ENCODE measurements around the gene MELK. TPM values are rescaled to one million over a fixed set of nuclear protein-coding genes. Genes with fewer than 3 reads are reported as not detected.

Gene MELK
- total and polyA plus RNA-seq, 2 of the 13 experiments (the other 11 are each of a cell fraction or from before 2014, with no cell fraction given), result 16.7 to 50.4 TPM

DNA sequence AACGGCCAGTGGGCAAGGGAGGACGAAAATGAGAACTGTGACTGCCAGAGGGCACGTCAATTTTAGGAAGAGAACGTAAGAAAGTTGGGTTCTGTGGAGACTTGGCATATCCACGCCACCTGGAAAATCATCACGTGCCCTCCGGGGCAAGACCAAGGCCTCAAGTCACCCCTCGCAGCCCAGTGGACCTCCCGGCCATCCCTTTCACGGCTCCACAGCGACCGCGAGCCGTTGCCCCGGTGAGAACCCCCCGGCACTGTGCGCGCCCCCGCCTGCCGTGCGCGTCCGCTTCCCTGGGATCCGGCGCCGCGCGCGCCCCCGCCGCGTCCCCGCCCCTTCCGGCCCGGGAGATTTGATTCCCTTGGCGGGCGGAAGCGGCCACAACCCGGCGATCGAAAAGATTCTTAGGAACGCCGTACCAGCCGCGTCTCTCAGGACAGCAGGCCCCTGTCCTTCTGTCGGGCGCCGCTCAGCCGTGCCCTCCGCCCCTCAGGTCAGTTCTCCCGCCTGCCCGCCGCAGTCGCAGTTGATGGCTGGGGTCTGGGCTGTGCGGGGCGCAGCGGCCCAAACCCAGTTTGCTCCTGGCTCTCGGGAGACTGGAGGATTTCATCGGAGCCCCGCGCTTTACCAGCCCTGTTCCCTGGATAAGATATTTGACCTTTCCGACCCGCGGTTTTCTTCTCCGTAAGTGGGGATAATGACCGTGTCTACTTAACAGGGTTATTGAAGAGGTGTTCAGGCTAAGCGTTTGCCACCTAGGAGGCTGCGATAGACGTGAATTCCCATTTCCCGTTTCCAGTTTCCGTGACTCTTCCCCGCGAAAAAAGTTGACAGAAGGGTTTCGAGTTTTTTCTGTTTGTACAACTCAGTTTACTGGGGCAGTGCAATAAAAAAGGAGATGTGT, at the start of gene MELK (continued):
- 0 out of 2 replicates have a peak, but pooled peaks have one; percentile 74 for TF ChIP-seq ZNF704 (CRISPR knock-in tag; IDR thresholded peaks at IDR 0.05; ENCODE audit: borderline replicate concordance)
- TF ChIP-seq HNF4G (IDR thresholded peaks at IDR 0.05; ENCODE audit: borderline replicate concordance, low read depth, low read length), result no peak
- TF ChIP-seq HNF4G (CRISPR knock-in tag; IDR thresholded peaks at IDR 0.05; ENCODE audit: borderline replicate concordance, low read depth), result no peak
- no peak for TF ChIP-seq ZNF180 (CRISPR knock-in tag; IDR thresholded peaks at IDR 0.05; ENCODE audit: borderline replicate concordance, low read depth)
- no peak for TF ChIP-seq NR2F2 (IDR thresholded peaks at IDR 0.05; ENCODE audit: borderline replicate concordance, low read depth)
- TF ChIP-seq ZBTB20 (CRISPR knock-in tag; IDR thresholded peaks at IDR 0.05; ENCODE audit: borderline replicate concordance, low read depth), result no peak
- TF ChIP-seq JUNB (CRISPR knock-in tag; IDR thresholded peaks at IDR 0.05; ENCODE audit: borderline replicate concordance), result no peak
- TF ChIP-seq ZNF607 (CRISPR knock-in tag; IDR thresholded peaks at IDR 0.05; ENCODE audit: borderline replicate concordance), result no peak
- no peak for TF ChIP-seq SETDB1 (CRISPR knock-in tag; IDR thresholded peaks at IDR 0.05; ENCODE audit: borderline replicate concordance)
- no peak for TF ChIP-seq ARID3A (IDR thresholded peaks at IDR 0.05; ENCODE audit: low read depth, low read length)
- TF ChIP-seq SP1 (IDR thresholded peaks at IDR 0.05), result no peak
- peak; percentile 78 for TF ChIP-seq SP1 (CRISPR knock-in tag; IDR thresholded peaks at IDR 0.05)
- TF ChIP-seq ZNF629 (CRISPR knock-in tag; conservative IDR thresholded peaks at IDR 0.05), result no peak
- no peak for TF ChIP-seq ZBTB37 (CRISPR knock-in tag; IDR thresholded peaks at IDR 0.05)
- TF ChIP-seq PLSCR1 (CRISPR knock-in tag; IDR thresholded peaks at IDR 0.05; ENCODE audit: borderline replicate concordance), result no peak
